Astrocyte (in vitro differentiated cells and primary cell): ENCODE data around the gene FOXF1.

Source experiments
- CTCF ChIP-seq: IDR thresholded peaks from 2 replicates; pipeline ENCODE4 v1.5.1; 2011; ENCODE audit warnings: low read depth, mild to moderate bottlenecking, inconsistent platforms, low read length, moderate library complexity; ENCODE audit not compliant: insufficient read depth
- EZH2 ChIP-seq: IDR thresholded peaks from 2 replicates; pipeline ENCODE4 v1.6.1; 2012; ENCODE audit warnings: mild to moderate bottlenecking, low read length, inconsistent platforms; ENCODE audit not compliant: insufficient read depth

DNA sequence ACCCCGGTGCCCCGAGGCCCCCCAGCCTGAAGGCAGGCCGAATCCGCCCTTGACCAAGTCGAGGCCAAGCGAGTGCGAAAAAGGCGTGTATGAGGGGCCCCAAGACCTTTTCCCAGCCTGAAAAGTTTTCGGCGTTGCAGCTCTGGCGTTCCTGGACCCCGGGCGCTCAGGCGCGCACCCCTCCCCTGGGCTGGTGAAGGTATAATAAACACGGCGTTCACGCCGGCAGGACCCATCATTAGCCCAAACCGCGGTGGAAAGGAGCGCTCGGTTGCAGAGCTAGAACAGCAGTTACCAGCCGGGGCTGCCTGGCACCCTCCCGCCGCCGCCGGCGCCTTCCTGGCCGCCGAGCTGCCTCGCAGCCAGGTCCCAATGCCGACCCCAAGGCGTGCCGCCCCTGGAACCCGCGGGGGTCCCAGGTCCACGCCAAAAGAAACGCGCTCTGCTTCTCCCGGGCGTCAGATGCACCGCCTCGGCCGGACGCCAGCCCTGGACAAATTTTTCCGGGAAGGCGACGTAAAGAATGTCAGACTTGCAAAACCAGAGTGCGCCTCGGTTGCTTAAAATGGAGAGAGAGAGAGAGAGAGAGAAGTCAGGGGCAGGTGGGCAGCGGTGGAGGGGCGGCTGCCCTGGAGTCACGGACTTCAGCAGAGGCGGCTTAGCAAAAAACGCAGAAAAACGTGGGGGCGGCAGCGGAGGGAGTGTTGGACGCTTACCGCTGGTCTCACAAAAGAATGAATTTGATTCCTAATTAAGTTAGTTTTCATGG lies 11.5 kb upstream of the FOXF1 start:
- TF ChIP-seq CTCF (no peak), EZH2 (peak; percentile 87)
